ENCODE data around the gene SAPCD1. TPM values are rescaled to one million over a fixed set of nuclear protein-coding genes. Genes with fewer than 3 reads are reported as not detected.
"Not testable (repeated sequence)": the region's sequence is repeated elsewhere in the genome, so short reads cannot be mapped to it uniquely, and the experiment has no call there.

Gene SAPCD1
- total RNA-seq, 2 experiments from 2014 or later = 13.1 to 18.1 TPM

GRCh38 chr6:31778999-31779885 is 16.8 kb downstream of the SAPCD1 start:
- Mint-ChIP-seq H3K36me3 (peaks cover 9% of the 10 kb centered on the region), H3K4me1 (peaks cover 19% of the 10 kb centered on the region), H3K27ac (no peak overlapping the region), H3K27me3 (no peaks in the 10 kb centered on the region), H3K4me3 (no peak overlapping the region), H3K9me3 (no peaks in the 10 kb centered on the region)
- POLR2A ChIA-PET = interaction anchor here (0.7 to 1.0 kb wide), 2 partner anchors 42 to 56 kb away, joined by 3 to 4 read pairs; partner anchors contain the start of gene CLIC1
- ATAC-seq (ENCODE audit: low read depth) (no peak), DNase-seq (no peak)

GRCh38 chr6:31779908-31780307 is 17.5 kb downstream of the SAPCD1 start:
- POLR2A ChIA-PET = interaction anchor here (1.0 kb wide), 1 partner anchor 56 kb away, joined by 4 read pairs; no protein-coding TSS in a partner anchor
- no peak overlapping the region for H3K4me3 Mint-ChIP-seq
- DNase-seq = no peak
- peaks cover 19% of the 10 kb centered on the region for H3K4me1 Mint-ChIP-seq
- H3K9me3 Mint-ChIP-seq = no peaks in the 10 kb centered on the region
- no peak for ATAC-seq (ENCODE audit: low read depth)
- H3K27ac Mint-ChIP-seq = no peak overlapping the region
- H3K27me3 Mint-ChIP-seq = no peaks in the 10 kb centered on the region
- peaks cover 14% of the 10 kb centered on the region for H3K36me3 Mint-ChIP-seq

- ATAC-seq (ENCODE audit: low read depth) (no peak), DNase-seq (no peak)
- no peaks in the 10 kb centered on the region for H3K9me3 Mint-ChIP-seq
- POLR2A ChIA-PET = interaction anchor here (1.0 to 1.4 kb wide), 3 partner anchors 11 to 55 kb away, joined by 3 to 4 read pairs (median 4); no protein-coding TSS in a partner anchor
- peaks cover 13% of the 10 kb centered on the region for H3K4me1 Mint-ChIP-seq
- H3K27ac Mint-ChIP-seq = no peak overlapping the region
- H3K4me3 Mint-ChIP-seq = no peak overlapping the region
- peaks cover 14% of the 10 kb centered on the region for H3K36me3 Mint-ChIP-seq
- H3K27me3 Mint-ChIP-seq = no peaks in the 10 kb centered on the region
These were observed 18.2 kb downstream of the SAPCD1 start for GRCh38 chr6:31780507-31781243.

- peaks cover 15% of the 10 kb centered on the region for H3K36me3 Mint-ChIP-seq
These were observed 19.0 kb downstream of the SAPCD1 start for GRCh38 chr6:31781244-31782125.

GRCh38 chr6:31782126-31782855 is 19.8 kb downstream of the SAPCD1 start:
- Mint-ChIP-seq H3K27ac (no peak overlapping the region), H3K36me3 (peaks cover 15% of the 10 kb centered on the region), H3K9me3 (no peaks in the 10 kb centered on the region), H3K27me3 (no peaks in the 10 kb centered on the region), H3K4me1 (peaks cover 6% of the 10 kb centered on the region), H3K4me3 (no peak overlapping the region)
- DNase-seq (no peak), ATAC-seq (ENCODE audit: low read depth) (no peak)
- POLR2A ChIA-PET = interaction anchor here (1.4 kb wide), 1 partner anchor 52 kb away, joined by 4 read pairs; no protein-coding TSS in a partner anchor

More at GRCh38 chr6:31781244-31782125, 19.0 kb downstream of the SAPCD1 start:
- no peak overlapping the region for H3K4me3 Mint-ChIP-seq
- H3K4me1 Mint-ChIP-seq = peaks cover 10% of the 10 kb centered on the region
- DNase-seq (no peak), ATAC-seq (ENCODE audit: low read depth) (no peak)
- no peaks in the 10 kb centered on the region for H3K27me3 Mint-ChIP-seq
- POLR2A ChIA-PET = interaction anchor here (1.3 to 1.4 kb wide), 2 partner anchors 12 to 51 kb away, joined by 3 to 4 read pairs; no protein-coding TSS in a partner anchor
- no peak overlapping the region for H3K27ac Mint-ChIP-seq
- no peaks in the 10 kb centered on the region for H3K9me3 Mint-ChIP-seq

GRCh38 chr6:31784098-31784925 is 21.9 kb downstream of the SAPCD1 start:
- ATAC-seq (ENCODE audit: low read depth) (no peak), DNase-seq (no peak)
- H3K36me3 Mint-ChIP-seq = peaks cover 19% of the 10 kb centered on the region
- no peak overlapping the region for H3K4me3 Mint-ChIP-seq
- no peaks in the 10 kb centered on the region for H3K27me3 Mint-ChIP-seq
- H3K9me3 Mint-ChIP-seq = no peaks in the 10 kb centered on the region
- H3K4me1 Mint-ChIP-seq = peaks cover 1% of the 10 kb centered on the region
- peak overlapping the region; percentile 46 for H3K27ac Mint-ChIP-seq
- POLR2A ChIA-PET = interaction anchor here (0.7 to 1.8 kb wide), 4 partner anchors 7 to 51 kb away, joined by 3 to 7 read pairs (median 4); partner anchors contain the start of gene VARS1

- peaks cover 22% of the 10 kb centered on the region for H3K36me3 Mint-ChIP-seq
- no peak overlapping the region for H3K27ac Mint-ChIP-seq
- H3K4me3 Mint-ChIP-seq = no peak overlapping the region
- peaks cover 1% of the 10 kb centered on the region for H3K4me1 Mint-ChIP-seq
- no peaks in the 10 kb centered on the region for H3K9me3 Mint-ChIP-seq
- ATAC-seq (ENCODE audit: low read depth) (no peak), DNase-seq (no peak)
- H3K27me3 Mint-ChIP-seq = no peaks in the 10 kb centered on the region
- POLR2A ChIA-PET = interaction anchor here (0.5 to 1.8 kb wide), 3 partner anchors 21 to 41 kb away, joined by 3 to 5 read pairs (median 4); partner anchors contain the start of gene LSM2
These were observed 23.0 kb downstream of the SAPCD1 start for GRCh38 chr6:31785475-31785874.

GRCh38 chr6:31791324-31792089 is 29.1 kb downstream of the SAPCD1 start:
- POLR2A ChIA-PET = interaction anchor here (0.6 kb wide), 2 partner anchors 8 to 66 kb away, joined by 3 to 4 read pairs; no protein-coding TSS in a partner anchor
- Mint-ChIP-seq H3K27ac (peak overlapping the region; percentile 71), H3K4me3 (no peak overlapping the region), H3K9me3 (no peaks in the 10 kb centered on the region), H3K36me3 (peaks cover 20% of the 10 kb centered on the region), H3K4me1 (peaks cover 20% of the 10 kb centered on the region), H3K27me3 (no peaks in the 10 kb centered on the region)
- ATAC-seq (ENCODE audit: low read depth) = no peak
- no peak for DNase-seq

GRCh38 chr6:31792090-31792374 is 29.6 kb downstream of the SAPCD1 start:
- H3K27ac Mint-ChIP-seq = peak overlapping the region; percentile 69
- peaks cover 20% of the 10 kb centered on the region for H3K4me1 Mint-ChIP-seq
- H3K9me3 Mint-ChIP-seq = no peaks in the 10 kb centered on the region
- H3K27me3 Mint-ChIP-seq = no peaks in the 10 kb centered on the region
- POLR2A ChIA-PET = interaction anchor here (0.6 kb wide), 2 partner anchors 29 to 67 kb away, joined by 3 read pairs; no protein-coding TSS in a partner anchor
- ATAC-seq (ENCODE audit: low read depth) (no peak), DNase-seq (no peak)
- no peak overlapping the region for H3K4me3 Mint-ChIP-seq
- H3K36me3 Mint-ChIP-seq = peaks cover 20% of the 10 kb centered on the region

GRCh38 chr6:31792761-31793171 is 30.3 kb downstream of the SAPCD1 start:
- Mint-ChIP-seq H3K4me3 (no peak overlapping the region), H3K4me1 (peaks cover 28% of the 10 kb centered on the region), H3K9me3 (no peaks in the 10 kb centered on the region), H3K27ac (peak overlapping the region; percentile 58), H3K36me3 (peaks cover 22% of the 10 kb centered on the region), H3K27me3 (no peaks in the 10 kb centered on the region)
- DNase-seq (no peak), ATAC-seq (ENCODE audit: low read depth) (no peak)
- POLR2A ChIA-PET = interaction anchor here (0.6 kb wide), 1 partner anchor 28 kb away, joined by 3 read pairs; no protein-coding TSS in a partner anchor

GRCh38 chr6:31793927-31794245 is 31.4 kb downstream of the SAPCD1 start:
- H3K9me3 Mint-ChIP-seq; POLR2A ChIA-PET; H3K27me3 Mint-ChIP-seq; ATAC-seq (ENCODE audit: low read depth); DNase-seq: not testable (repeated sequence)
- H3K4me3 Mint-ChIP-seq = peak overlapping the region; percentile 98
- peak overlapping the region; percentile 82 for H3K27ac Mint-ChIP-seq
- H3K36me3 Mint-ChIP-seq = peaks cover 24% of the 10 kb centered on the region
- peaks cover 34% of the 10 kb centered on the region for H3K4me1 Mint-ChIP-seq

Measured in activated naive CD8-positive, alpha-beta T cell treated with anti-CD3 and anti-CD28 coated beads, Interleukin-2, amount 10 ng/mL, durations not matched to agents 7 days and 5 days (primary cell).